Upper lobe of left lung (tissue), 4 donors: ENCODE data around the gene SMYD5.
A peak's percentile ranks its signal among the peaks of the same experiment; 100 is the strongest.

Experiments
- CTCF ChIP-seq, 6 experiments: fragments of 450-650 bp in 4 of 6; fragments of 200-600 bp in 2 of 6; sonication (generic) in 2 of 6; IDR thresholded peaks; one replicate each; pipeline ENCODE4 v1.5.1; 2016 to 2019; ENCODE audit warnings: antibody characterized with exemption in 6 of 6
- EP300 ChIP-seq, 4 donors: sonication (generic); formaldehyde crosslinking; IDR thresholded peaks; one replicate each; pipeline ENCODE4 v1.5.1; 2017; ENCODE audit warnings: antibody characterized with exemption in 4 of 4, control low read depth in 2 of 4
- POLR2A ChIP-seq, 4 donors: fragments of 450-650 bp; IDR thresholded peaks; one replicate each; pipeline ENCODE4 v1.5.1; 2016 to 2017; ENCODE audit warnings: antibody characterized with exemption in 4 of 4, mild to moderate bottlenecking in 2 of 4
- POLR2AphosphoS5 ChIP-seq, 2 donors: sonication (generic); formaldehyde crosslinking; IDR thresholded peaks; one replicate each; pipeline ENCODE4 v1.5.1; 2017; ENCODE audit warnings: antibody characterized with exemption in 2 of 2

- TF ChIP-seq CTCF (IDR thresholded peaks at IDR 0.05) = peak; percentile 79 to 95 (median 88)
- no peak for TF ChIP-seq POLR2A (IDR thresholded peaks at IDR 0.05)
- no peak for TF ChIP-seq EP300 (IDR thresholded peaks at IDR 0.05)
- TF ChIP-seq POLR2AphosphoS5 (IDR thresholded peaks at IDR 0.05) = no peak
Measured at GRCh38 chr2:73212448-73213176, 1.4 kb upstream of the SMYD5 start.
